PFSK-1 (cell line): ENCODE measurements around the gene GPBP1.

ENCODE experiments used
- FOXP2 ChIP-seq: optimal IDR thresholded peaks from 2 replicates; pipeline ENCODE3; 2011; ENCODE audit warnings: borderline replicate concordance, control low read depth, inconsistent platforms; ENCODE audit not compliant: insufficient read depth; ENCODE audit errors: extremely low read length, extremely low read depth
- POLR2AphosphoS5 ChIP-seq: IDR thresholded peaks from 2 replicates; pipeline ENCODE4 v1.6.1; 2012; ENCODE audit warnings: low read depth, mild to moderate bottlenecking, control low read depth, low read length, moderate library complexity
- SIN3A ChIP-seq: IDR thresholded peaks from 2 replicates; pipeline ENCODE4 v1.6.1; 2012; ENCODE audit warnings: mild to moderate bottlenecking, low read length, moderate library complexity, borderline replicate concordance; ENCODE audit not compliant: insufficient read depth
- TAF1 ChIP-seq: IDR thresholded peaks from 2 replicates; pipeline ENCODE4 v1.6.1; 2012; ENCODE audit warnings: low read length, control low read depth, borderline replicate concordance; ENCODE audit not compliant: insufficient read depth
- TF ChIP-seq, protein P1 (sequence below), 2 experiments: IDR thresholded peaks; 2 replicates each; pipeline versions ENCODE4 v1.6.1 to v1.8.0; 2011 to 2012; ENCODE audit warnings: low read depth in 2 of 2, low read length in 2 of 2, control low read depth in 1 of 2, inconsistent platforms in 1 of 2, mild to moderate bottlenecking in 1 of 2, moderate library complexity in 1 of 2; ENCODE audit not compliant: insufficient read depth in 1 of 2

GPBP1 gene

GRCh38 chr5:57164124-57164523 lies 9.7 kb upstream of the GPBP1 start:
- TF ChIP-seq POLR2AphosphoS5 (no peak), SIN3A (no peak)
- TF ChIP-seq, protein P1, sequence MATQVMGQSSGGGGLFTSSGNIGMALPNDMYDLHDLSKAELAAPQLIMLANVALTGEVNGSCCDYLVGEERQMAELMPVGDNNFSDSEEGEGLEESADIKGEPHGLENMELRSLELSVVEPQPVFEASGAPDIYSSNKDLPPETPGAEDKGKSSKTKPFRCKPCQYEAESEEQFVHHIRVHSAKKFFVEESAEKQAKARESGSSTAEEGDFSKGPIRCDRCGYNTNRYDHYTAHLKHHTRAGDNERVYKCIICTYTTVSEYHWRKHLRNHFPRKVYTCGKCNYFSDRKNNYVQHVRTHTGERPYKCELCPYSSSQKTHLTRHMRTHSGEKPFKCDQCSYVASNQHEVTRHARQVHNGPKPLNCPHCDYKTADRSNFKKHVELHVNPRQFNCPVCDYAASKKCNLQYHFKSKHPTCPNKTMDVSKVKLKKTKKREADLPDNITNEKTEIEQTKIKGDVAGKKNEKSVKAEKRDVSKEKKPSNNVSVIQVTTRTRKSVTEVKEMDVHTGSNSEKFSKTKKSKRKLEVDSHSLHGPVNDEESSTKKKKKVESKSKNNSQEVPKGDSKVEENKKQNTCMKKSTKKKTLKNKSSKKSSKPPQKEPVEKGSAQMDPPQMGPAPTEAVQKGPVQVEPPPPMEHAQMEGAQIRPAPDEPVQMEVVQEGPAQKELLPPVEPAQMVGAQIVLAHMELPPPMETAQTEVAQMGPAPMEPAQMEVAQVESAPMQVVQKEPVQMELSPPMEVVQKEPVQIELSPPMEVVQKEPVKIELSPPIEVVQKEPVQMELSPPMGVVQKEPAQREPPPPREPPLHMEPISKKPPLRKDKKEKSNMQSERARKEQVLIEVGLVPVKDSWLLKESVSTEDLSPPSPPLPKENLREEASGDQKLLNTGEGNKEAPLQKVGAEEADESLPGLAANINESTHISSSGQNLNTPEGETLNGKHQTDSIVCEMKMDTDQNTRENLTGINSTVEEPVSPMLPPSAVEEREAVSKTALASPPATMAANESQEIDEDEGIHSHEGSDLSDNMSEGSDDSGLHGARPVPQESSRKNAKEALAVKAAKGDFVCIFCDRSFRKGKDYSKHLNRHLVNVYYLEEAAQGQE (IDR thresholded peaks at IDR 0.05; ENCODE audit: insufficient read depth in 1 of 2, low read depth in 2 of 2, low read length in 2 of 2): no peak

DNA sequence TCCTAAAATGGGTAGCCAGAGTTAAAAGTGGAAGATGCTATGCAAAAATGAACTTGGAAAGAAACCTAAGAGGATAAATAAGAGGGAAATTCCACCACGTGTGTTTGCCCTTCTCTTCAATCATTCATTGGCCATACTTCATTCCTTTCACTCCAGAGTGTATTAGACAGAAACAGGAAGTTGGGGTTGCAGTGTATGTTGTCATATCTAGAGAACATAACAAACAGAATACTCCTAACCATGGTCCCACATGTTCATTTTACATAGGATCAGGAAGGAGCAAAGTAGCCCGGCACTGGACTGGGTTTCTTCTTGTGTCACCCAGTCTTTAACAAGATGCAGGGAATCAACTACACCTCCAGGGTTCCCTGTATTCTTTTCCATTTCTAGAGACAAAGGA lies 7.6 kb upstream of the GPBP1 start:
- TF ChIP-seq FOXP2: no peak
- TF ChIP-seq TAF1: no peak
- no peak for TF ChIP-seq SIN3A
- no peak for TF ChIP-seq POLR2AphosphoS5
- TF ChIP-seq, protein P1 (IDR thresholded peaks at IDR 0.05; ENCODE audit: insufficient read depth in 1 of 2, low read depth in 2 of 2, low read length in 2 of 2): no peak

DNA sequence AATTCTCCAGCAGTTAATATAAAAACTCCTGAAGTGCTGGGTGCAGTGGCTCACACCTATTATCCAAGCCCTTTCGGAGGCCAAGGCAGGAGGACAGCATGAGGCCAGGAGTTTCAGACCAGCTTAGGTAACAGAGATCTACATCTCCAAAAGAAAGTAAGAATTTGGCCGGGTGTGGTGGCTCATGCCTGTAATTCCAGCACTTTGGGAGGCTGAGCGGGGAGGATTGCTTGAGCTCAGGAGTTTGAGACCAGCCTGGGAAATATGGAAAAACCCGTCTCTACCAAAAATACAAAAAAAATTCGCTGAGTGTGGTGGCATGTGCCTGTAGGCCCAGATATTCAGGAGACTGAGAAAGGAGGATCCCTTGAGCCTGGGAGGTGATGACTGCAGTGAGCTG lies 6.7 kb upstream of the GPBP1 start:
- TF ChIP-seq, protein P1 (IDR thresholded peaks at IDR 0.05; ENCODE audit: insufficient read depth in 1 of 2, low read depth in 2 of 2, low read length in 2 of 2): no peak
- TF ChIP-seq POLR2AphosphoS5 (no peak), TAF1 (no peak), FOXP2 (no peak), SIN3A (no peak)

- TF ChIP-seq, protein P1 (IDR thresholded peaks at IDR 0.05; ENCODE audit: insufficient read depth in 1 of 2, low read depth in 2 of 2, low read length in 2 of 2): no peak
- no peak for TF ChIP-seq FOXP2
- no peak for TF ChIP-seq TAF1
- TF ChIP-seq POLR2AphosphoS5: no peak
- TF ChIP-seq SIN3A: no peak
Observed at GRCh38 chr5:57171816-57172465, 1.9 kb upstream of the GPBP1 start.
